Measurements from ENCODE around the gene WNT16.

The WNT16 gene

DNA sequence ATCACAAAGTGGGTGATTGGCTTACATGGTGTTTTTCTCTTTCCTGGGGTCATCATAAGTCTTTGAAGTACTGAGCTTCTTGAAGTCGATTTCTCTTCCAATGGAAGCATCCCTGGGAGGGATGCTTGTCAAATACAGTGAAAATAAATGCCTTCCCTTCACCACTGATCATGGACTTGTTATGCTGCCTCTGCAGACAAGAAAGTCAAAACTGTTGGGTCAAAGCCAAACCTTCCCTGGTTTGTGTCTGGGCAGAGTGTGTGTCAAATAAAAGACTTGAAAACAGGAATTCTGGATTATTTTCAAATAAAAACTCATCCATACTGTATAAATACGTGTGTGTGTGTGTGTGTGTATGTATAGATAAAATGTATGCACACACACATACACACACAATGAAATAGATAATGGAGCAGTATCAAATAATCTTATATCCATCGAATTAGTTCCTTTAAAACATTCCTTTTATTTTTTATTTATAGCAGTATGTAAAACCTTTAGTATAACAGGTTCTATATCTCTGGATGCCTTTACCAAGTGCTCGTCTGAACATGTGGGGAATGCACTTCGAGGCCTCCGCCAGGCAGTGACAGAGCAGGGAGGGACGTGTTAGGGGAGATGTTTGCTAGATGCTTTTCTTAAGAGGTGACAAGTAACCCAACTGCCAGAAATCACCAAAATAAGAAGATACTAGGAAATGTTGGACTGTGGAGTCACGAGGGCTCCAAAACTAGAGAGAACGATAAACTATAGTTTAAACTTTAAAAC is 27.2 kb upstream of the WNT16 start:
- no peak overlapping the region for H3K4me3 ChIP-seq (ENCODE audit: low read length)
- no peak for DNase-seq (ENCODE audit: low read depth)
- TF ChIP-seq, protein P1, sequence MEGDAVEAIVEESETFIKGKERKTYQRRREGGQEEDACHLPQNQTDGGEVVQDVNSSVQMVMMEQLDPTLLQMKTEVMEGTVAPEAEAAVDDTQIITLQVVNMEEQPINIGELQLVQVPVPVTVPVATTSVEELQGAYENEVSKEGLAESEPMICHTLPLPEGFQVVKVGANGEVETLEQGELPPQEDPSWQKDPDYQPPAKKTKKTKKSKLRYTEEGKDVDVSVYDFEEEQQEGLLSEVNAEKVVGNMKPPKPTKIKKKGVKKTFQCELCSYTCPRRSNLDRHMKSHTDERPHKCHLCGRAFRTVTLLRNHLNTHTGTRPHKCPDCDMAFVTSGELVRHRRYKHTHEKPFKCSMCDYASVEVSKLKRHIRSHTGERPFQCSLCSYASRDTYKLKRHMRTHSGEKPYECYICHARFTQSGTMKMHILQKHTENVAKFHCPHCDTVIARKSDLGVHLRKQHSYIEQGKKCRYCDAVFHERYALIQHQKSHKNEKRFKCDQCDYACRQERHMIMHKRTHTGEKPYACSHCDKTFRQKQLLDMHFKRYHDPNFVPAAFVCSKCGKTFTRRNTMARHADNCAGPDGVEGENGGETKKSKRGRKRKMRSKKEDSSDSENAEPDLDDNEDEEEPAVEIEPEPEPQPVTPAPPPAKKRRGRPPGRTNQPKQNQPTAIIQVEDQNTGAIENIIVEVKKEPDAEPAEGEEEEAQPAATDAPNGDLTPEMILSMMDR (conservative IDR thresholded peaks at IDR 0.05; ENCODE audit: low read depth, low read length), result no peak

DNA sequence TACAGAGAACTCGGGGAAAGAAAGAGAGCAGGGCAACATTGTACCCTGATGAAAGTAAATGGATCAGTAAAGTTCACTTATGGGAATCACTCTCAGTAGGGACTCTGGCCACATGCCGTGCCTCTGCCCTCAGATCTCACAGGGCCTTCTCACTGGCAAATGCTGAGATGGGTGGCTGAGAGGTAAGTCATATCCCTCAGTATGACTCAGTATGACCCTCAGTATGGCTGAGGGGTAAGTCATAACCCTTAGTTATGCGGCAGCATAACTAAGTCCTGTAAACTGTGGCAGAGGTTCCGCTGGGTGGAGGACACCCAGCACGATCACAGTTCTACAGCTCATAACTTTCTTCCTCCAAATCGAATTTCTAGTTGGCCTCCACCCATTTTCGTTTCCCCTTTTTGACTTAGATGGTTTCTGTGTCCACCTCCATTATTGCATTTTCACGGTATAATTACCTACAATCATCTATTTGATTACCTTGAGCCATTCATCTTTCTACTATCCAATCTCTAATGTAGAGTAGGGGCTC is 26.5 kb upstream of the WNT16 start:
- DNase-seq (ENCODE audit: low read depth), result no peak
- no peak overlapping the region for H3K4me3 ChIP-seq (ENCODE audit: low read length)
- TF ChIP-seq, protein P1 (conservative IDR thresholded peaks at IDR 0.05; ENCODE audit: low read depth, low read length), result no peak

DNA sequence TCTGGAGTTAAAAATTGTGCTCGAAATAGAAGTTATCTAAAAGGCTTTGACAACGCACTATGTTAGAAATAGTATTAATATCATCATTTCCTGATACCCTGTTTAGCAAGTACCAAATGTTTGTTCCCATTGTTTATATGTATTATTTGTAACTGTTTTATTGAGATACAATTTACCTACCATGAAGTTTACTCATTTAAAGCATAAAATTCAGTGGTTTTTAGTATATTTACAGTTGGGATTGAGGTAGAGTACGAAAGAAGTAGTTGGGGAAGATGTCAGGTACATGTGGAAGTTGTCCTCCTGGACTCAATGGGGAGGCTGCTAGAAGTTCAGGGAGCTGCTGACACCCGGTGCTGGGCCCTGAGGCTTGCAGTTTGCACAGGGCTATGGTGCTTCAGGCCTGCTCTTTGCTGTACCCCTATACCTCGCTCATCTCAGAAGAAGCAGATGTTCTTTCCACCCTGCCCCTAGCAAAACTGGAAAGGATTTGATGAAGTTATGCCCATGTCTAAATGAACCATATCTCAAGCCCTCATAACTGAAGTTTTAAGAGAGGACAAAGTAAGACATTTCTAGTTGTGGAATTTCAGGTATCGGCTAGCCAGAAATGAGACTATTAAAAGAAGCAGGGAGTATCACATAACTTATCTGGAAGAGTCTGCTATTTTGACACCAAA is 25.2 kb upstream of the WNT16 start:
- no peak for DNase-seq (ENCODE audit: low read depth)
- no peak overlapping the region for H3K4me3 ChIP-seq (ENCODE audit: low read length)
- TF ChIP-seq, protein P1 (conservative IDR thresholded peaks at IDR 0.05; ENCODE audit: low read depth, low read length), result no peak

DNA sequence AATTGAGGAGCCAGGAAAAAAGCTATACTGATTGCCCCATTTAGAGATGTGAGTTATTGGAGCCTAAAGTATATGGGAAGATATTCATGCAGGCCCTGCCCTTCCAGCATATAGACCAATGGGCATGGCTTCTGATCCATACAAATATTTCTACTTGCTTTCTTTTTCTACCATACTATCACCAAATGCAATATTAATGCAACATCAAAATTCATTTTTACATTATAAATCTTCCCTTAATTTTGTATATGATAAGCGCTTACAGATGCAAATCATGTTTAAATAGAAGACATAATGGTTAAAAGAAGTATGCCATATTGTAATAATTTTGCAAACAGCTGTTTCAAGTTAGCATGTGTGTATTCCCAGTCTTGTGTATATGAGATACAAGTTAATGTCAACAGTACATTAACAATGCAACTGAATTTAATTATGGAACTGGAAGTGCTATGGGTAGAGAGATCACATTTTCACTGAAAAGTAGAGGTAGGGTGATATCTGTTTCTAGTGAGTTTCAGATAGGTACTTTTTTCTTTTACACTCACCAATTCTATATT is 24.6 kb upstream of the WNT16 start:
- TF ChIP-seq, protein P1 (conservative IDR thresholded peaks at IDR 0.05; ENCODE audit: low read depth, low read length), result no peak
- H3K4me3 ChIP-seq (ENCODE audit: low read length), result no peak overlapping the region
- no peak for DNase-seq (ENCODE audit: low read depth)

DNA sequence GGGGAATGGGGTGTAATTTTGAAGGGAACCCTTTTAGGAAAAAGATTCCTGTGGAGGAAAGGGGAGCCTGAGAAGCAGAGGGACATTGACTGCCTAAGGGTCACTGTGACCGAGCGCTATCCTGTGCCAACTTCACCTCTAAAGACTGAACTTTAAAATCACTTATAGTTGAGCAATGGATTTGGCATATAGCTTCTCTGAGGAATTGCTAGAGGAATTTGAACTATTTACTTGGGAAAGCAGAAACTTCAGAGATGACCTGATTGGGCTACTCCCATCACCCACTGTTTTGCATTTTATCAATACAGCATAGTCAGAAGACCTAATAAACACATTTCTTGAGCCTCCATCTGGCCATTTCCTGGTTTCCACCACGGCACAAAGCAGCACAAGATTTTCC is 23.7 kb upstream of the WNT16 start:
- TF ChIP-seq, protein P1 (conservative IDR thresholded peaks at IDR 0.05; ENCODE audit: low read depth, low read length), result no peak
- no peak for DNase-seq (ENCODE audit: low read depth)
- no peak overlapping the region for H3K4me3 ChIP-seq (ENCODE audit: low read length)

DNA sequence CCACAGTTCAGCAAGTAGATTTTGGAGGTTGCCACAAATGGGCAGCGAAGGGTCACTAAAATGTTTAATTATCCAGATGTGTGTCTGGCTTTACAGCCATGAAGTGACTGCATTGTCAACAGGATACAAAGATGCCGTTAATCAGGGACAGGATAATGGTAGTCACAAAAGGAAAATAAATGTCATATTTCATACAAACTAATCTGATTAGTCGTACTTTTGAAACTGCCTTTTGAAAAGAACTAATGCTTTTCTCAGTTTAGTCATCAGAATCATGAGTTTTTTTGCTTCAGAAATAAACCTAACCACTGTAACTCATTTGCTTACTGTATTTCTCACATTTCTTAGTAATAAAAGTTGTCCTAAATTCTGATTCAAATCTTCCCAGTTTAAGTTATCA is 22.2 kb upstream of the WNT16 start:
- TF ChIP-seq, protein P1 (conservative IDR thresholded peaks at IDR 0.05; ENCODE audit: low read depth, low read length), result no peak
- no peak for DNase-seq (ENCODE audit: low read depth)
- H3K4me3 ChIP-seq (ENCODE audit: low read length), result no peak overlapping the region

Data from retinal pigment epithelial cell (primary cell).